Neuronal stem cell (in vitro differentiated cells): ENCODE data around the gene CEP112.
A peak's percentile ranks its signal among the peaks of the same experiment; 100 is the strongest.

Experiments used
- DNase-seq: peaks from one replicate; pipeline ENCODE4 v3.0.0-alpha.2; 2013; ENCODE audit warnings: low spot score
- H2AFZ ChIP-seq: one replicate; pipeline ENCODE4 v1.6.1; 2013; ENCODE audit warnings: mild to moderate bottlenecking, low read length, inconsistent platforms
- H2AK5ac ChIP-seq: 2 replicates; pipeline ENCODE4 v1.6.1; 2013; ENCODE audit warnings: low read depth, mild to moderate bottlenecking, inconsistent platforms, low read length, moderate library complexity, mixed read lengths
- H2BK120ac ChIP-seq: 2 replicates; pipeline ENCODE4 v1.6.1; 2013; ENCODE audit warnings: low read depth, mild to moderate bottlenecking, inconsistent platforms, low read length, moderate library complexity, mixed read lengths
- H2BK12ac ChIP-seq: one replicate; pipeline ENCODE4 v1.6.1; 2013; ENCODE audit warnings: low read length, inconsistent platforms
- H2BK15ac ChIP-seq: 2 replicates; pipeline ENCODE4 v1.6.1; 2013; ENCODE audit warnings: mild to moderate bottlenecking, low read length, inconsistent platforms, mixed read lengths
- H2BK5ac ChIP-seq: one replicate; pipeline ENCODE4 v1.6.1; 2013; ENCODE audit warnings: inconsistent platforms, mild to moderate bottlenecking, low read length, moderate library complexity
- H3K14ac ChIP-seq: one replicate; pipeline ENCODE4 v1.6.1; 2013; ENCODE audit warnings: low read length, inconsistent platforms
- H3K18ac ChIP-seq: 2 replicates; pipeline ENCODE4 v1.6.1; 2013; ENCODE audit warnings: low read length, inconsistent platforms
- H3K23ac ChIP-seq: 2 replicates; pipeline ENCODE4 v1.6.1; 2013; ENCODE audit warnings: low read depth, mild to moderate bottlenecking, mixed read lengths, low read length, inconsistent platforms; ENCODE audit not compliant: poor library complexity
- H3K27ac ChIP-seq: replicated peaks from 3 replicates; pipeline ENCODE4 v1.5.1; 2013; ENCODE audit warnings: low read length, inconsistent platforms
- H3K27me3 ChIP-seq, 3 experiments: 2 replicates each; pipeline ENCODE4 v1.6.1; 2013; ENCODE audit warnings: low read length in 3 of 3, mild to moderate bottlenecking in 2 of 3, inconsistent platforms in 1 of 3, low read depth in 1 of 3, mixed read lengths in 1 of 3, moderate library complexity in 1 of 3; ENCODE audit not compliant: control insufficient read depth in 3 of 3, insufficient read depth in 3 of 3
- H3K36me3 ChIP-seq, 2 donors: replicated peaks in 1 of 2; 2 replicates each; pipeline ENCODE4 v1.6.1; 2013; ENCODE audit warnings: low read length in 2 of 2; ENCODE audit not compliant: control insufficient read depth in 2 of 2, insufficient read depth in 2 of 2
- H3K4ac ChIP-seq: 2 replicates; pipeline ENCODE4 v1.6.1; 2013; ENCODE audit warnings: inconsistent platforms, mild to moderate bottlenecking, low read length, moderate library complexity
- H3K4me1 ChIP-seq, 2 donors: 1 replicate in 1 of 2; 2 replicates in 1 of 2; pipeline ENCODE4 v1.6.1; 2013; ENCODE audit warnings: low read length in 2 of 2, low read depth in 1 of 2; ENCODE audit not compliant: control insufficient read depth in 2 of 2, insufficient read depth in 1 of 2
- H3K4me2 ChIP-seq: one replicate; pipeline ENCODE4 v1.6.1; 2013; ENCODE audit warnings: mild to moderate bottlenecking, low read length, inconsistent platforms; ENCODE audit not compliant: insufficient read depth, poor library complexity, severe bottlenecking
- H3K4me3 ChIP-seq, 2 donors: 2 replicates each; pipeline ENCODE4 v1.5.1; 2013; ENCODE audit warnings: low read length in 2 of 2, mild to moderate bottlenecking in 2 of 2, inconsistent platforms in 1 of 2, moderate library complexity in 1 of 2
- H3K79me1 ChIP-seq: one replicate; pipeline ENCODE4 v1.6.1; 2013; ENCODE audit warnings: low read depth, mild to moderate bottlenecking, inconsistent platforms, low read length, moderate library complexity
- H3K9ac ChIP-seq: one replicate; pipeline ENCODE4 v1.6.1; 2013; ENCODE audit warnings: mild to moderate bottlenecking, low read depth, low read length, inconsistent platforms; ENCODE audit not compliant: poor library complexity
- H3K9me3 ChIP-seq, 2 donors: replicated peaks in 1 of 2; 2 replicates each; pipeline versions ENCODE3 to v1.6.1; 2013; ENCODE audit warnings: low read length in 2 of 2, mild to moderate bottlenecking in 2 of 2, inconsistent platforms in 1 of 2, low read depth in 1 of 2, mixed read lengths in 1 of 2, moderate library complexity in 1 of 2; ENCODE audit not compliant: control insufficient read depth in 2 of 2, insufficient read depth in 1 of 2
- H4K8ac ChIP-seq: one replicate; pipeline ENCODE4 v1.6.1; 2013; ENCODE audit warnings: low read depth, mild to moderate bottlenecking, inconsistent platforms, low read length, moderate library complexity
- H4K91ac ChIP-seq: one replicate; pipeline ENCODE4 v1.6.1; 2013; ENCODE audit warnings: low read length, low read depth, mild to moderate bottlenecking, inconsistent platforms; ENCODE audit not compliant: poor library complexity
- WGBS, 2 donors: extraction: QIAGEN DNeasy Blood & Tissue Kit; methylation state at CpG; one replicate each; pipeline ENCODE4 v1.1.7; 2013; ENCODE audit warnings: missing lambda C conversion rate in 2 of 2, mixed read lengths in 1 of 2; ENCODE audit not compliant: insufficient read length in 2 of 2, insufficient replicate concordance in 1 of 2; ENCODE audit errors: extremely low coverage in 2 of 2; 5-methylcytosine and 5-hydroxymethylcytosine counted together

The CEP112 gene

GRCh38 chr17:65666876-65667321 lies 525.0 kb downstream of the CEP112 start:
- H3K36me3 ChIP-seq: no peaks in the 10 kb centered on the region
- no peak overlapping the region for H3K4ac ChIP-seq
- no peak overlapping the region for H2BK15ac ChIP-seq
- no peak overlapping the region for H2AFZ ChIP-seq
- DNase-seq: peak; percentile 67
- H3K23ac ChIP-seq: no peak overlapping the region
- H3K27me3 ChIP-seq: peaks cover 0 to 21% (median 0%) of the 10 kb centered on the region in 3 experiments
- no peak overlapping the region for H2BK120ac ChIP-seq
- H2BK5ac ChIP-seq: no peak overlapping the region
- no peak overlapping the region for H4K8ac ChIP-seq
- H3K79me1 ChIP-seq: no peaks in the 10 kb centered on the region
- H3K14ac ChIP-seq: no peak overlapping the region
- H3K9me3 ChIP-seq: peaks cover 0 to 3% of the 10 kb centered on the region in 2 donors
- no peak overlapping the region for H3K18ac ChIP-seq
- H2AK5ac ChIP-seq: no peak overlapping the region
- peaks cover 0 to 5% of the 10 kb centered on the region in 2 donors for H3K4me1 ChIP-seq
- no CpG with 5 or more reads among the region's 1 CpG for WGBS, 2 donors
- H3K27ac ChIP-seq: no peak overlapping the region
- H3K4me2 ChIP-seq: no peak overlapping the region
- no peak overlapping the region for H3K4me3 ChIP-seq
- H3K9ac ChIP-seq: no peak overlapping the region
- no peak overlapping the region for H4K91ac ChIP-seq
- no peak overlapping the region for H2BK12ac ChIP-seq

GRCh38 chr17:65665966-65666365 lies 526.0 kb downstream of the CEP112 start:
- H2BK120ac ChIP-seq: no peak overlapping the region
- no peak overlapping the region for H4K91ac ChIP-seq
- no peak overlapping the region for H2BK12ac ChIP-seq
- no CpG with 5 or more reads among the region's 2 CpGs for WGBS, 2 donors
- H3K27me3 ChIP-seq: peaks cover 0 to 21% (median 0%) of the 10 kb centered on the region in 3 experiments
- no peak overlapping the region for H3K14ac ChIP-seq
- peaks cover 0 to 5% of the 10 kb centered on the region in 2 donors for H3K4me1 ChIP-seq
- H2BK5ac ChIP-seq: no peak overlapping the region
- H3K27ac ChIP-seq: no peak overlapping the region
- DNase-seq: no peak
- H3K18ac ChIP-seq: no peak overlapping the region
- H3K9ac ChIP-seq: no peak overlapping the region
- H3K4ac ChIP-seq: no peak overlapping the region
- no peak overlapping the region for H3K23ac ChIP-seq
- no peak overlapping the region for H3K4me3 ChIP-seq
- no peak overlapping the region for H3K4me2 ChIP-seq
- H2AK5ac ChIP-seq: no peak overlapping the region
- no peaks in the 10 kb centered on the region for H3K79me1 ChIP-seq
- H2AFZ ChIP-seq: no peak overlapping the region
- H3K9me3 ChIP-seq: peaks cover 0 to 3% of the 10 kb centered on the region in 2 donors
- H2BK15ac ChIP-seq: no peak overlapping the region
- no peaks in the 10 kb centered on the region for H3K36me3 ChIP-seq
- no peak overlapping the region for H4K8ac ChIP-seq

DNA sequence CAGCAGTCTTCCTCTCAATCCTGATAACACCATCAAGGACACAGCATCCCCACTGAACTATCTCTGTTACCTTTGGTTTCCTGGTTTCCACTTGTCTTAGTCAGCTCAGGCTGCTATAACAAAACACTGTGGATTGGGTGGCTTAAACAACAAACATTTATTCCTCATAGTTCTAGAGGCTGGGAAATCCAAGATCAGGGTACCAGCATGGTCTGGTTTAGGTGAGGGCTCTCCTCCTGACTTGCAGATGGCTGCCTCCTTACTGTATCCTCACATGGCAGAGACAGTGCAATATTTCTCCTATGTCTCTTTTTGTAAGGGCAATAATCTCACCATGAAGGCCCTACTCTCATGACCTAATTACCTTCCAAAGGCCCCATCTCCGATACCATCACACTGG lies 527.2 kb downstream of the CEP112 start:
- Histone ChIP-seq H2BK12ac (no peak overlapping the region), H3K27me3 (peaks cover 0 to 21% (median 0%) of the 10 kb centered on the region in 3 experiments), H3K4ac (no peak overlapping the region), H2AK5ac (no peak overlapping the region), H2BK5ac (no peak overlapping the region), H3K27ac (no peak overlapping the region), H3K79me1 (no peaks in the 10 kb centered on the region), H2BK120ac (no peak overlapping the region), H3K4me3 (no peak overlapping the region), H2AFZ (no peak overlapping the region), H3K23ac (no peak overlapping the region), H3K14ac (no peak overlapping the region), H3K9ac (no peak overlapping the region), H4K91ac (no peak overlapping the region), H3K4me1 (peaks cover under 1 to 5% of the 10 kb centered on the region in 2 donors), H3K9me3 (peaks cover 0 to 3% of the 10 kb centered on the region in 2 donors), H2BK15ac (no peak overlapping the region), H3K18ac (no peak overlapping the region), H3K4me2 (no peak overlapping the region), H3K36me3 (no peaks in the 10 kb centered on the region), H4K8ac (no peak overlapping the region)
- DNase-seq: no peak
- no CpG with 5 or more reads among the region's 1 CpG for WGBS, 2 donors

GRCh38 chr17:65664266-65664665 lies 527.7 kb downstream of the CEP112 start:
- H3K4me1 ChIP-seq: peaks cover 3 to 5% of the 10 kb centered on the region in 2 donors
- H3K4me3 ChIP-seq: no peak overlapping the region
- DNase-seq: no peak
- H3K27me3 ChIP-seq: peaks cover 0 to 21% (median 0%) of the 10 kb centered on the region in 3 experiments
- H2BK5ac ChIP-seq: no peak overlapping the region
- no peak overlapping the region for H3K18ac ChIP-seq
- H3K14ac ChIP-seq: no peak overlapping the region
- H2BK15ac ChIP-seq: no peak overlapping the region
- H3K4me2 ChIP-seq: no peak overlapping the region
- no peak overlapping the region for H2AK5ac ChIP-seq
- no peak overlapping the region for H3K27ac ChIP-seq
- no peak overlapping the region for H4K91ac ChIP-seq
- H2AFZ ChIP-seq: no peak overlapping the region
- no peak overlapping the region for H4K8ac ChIP-seq
- no peak overlapping the region for H2BK120ac ChIP-seq
- H3K79me1 ChIP-seq: no peaks in the 10 kb centered on the region
- H3K4ac ChIP-seq: no peak overlapping the region
- H2BK12ac ChIP-seq: no peak overlapping the region
- H3K9ac ChIP-seq: no peak overlapping the region
- H3K23ac ChIP-seq: no peak overlapping the region
- WGBS, 2 donors: no CpG with 5 or more reads among the region's 4 CpGs
- H3K9me3 ChIP-seq: peaks cover 0 to 3% of the 10 kb centered on the region in 2 donors
- no peaks in the 10 kb centered on the region for H3K36me3 ChIP-seq
